NCI-H1417 treated with DMSO at 0.1 percent for 48 hours (cell line): ENCODE measurements around the gene ZMIZ2.

Experiments
- DNase-seq: peaks from one replicate; lab custom pipeline; 2025; lab: John Stamatoyannopoulos, UW

ZMIZ2 gene

GRCh38 chr7:44755698-44756627 is 7.3 kb downstream of the ZMIZ2 start:
- DNase-seq = no peak

- DNase-seq = no peak
Observed at GRCh38 chr7:44756904-44757303, 8.3 kb downstream of the ZMIZ2 start.

- DNase-seq = no peak
Observed at GRCh38 chr7:44757311-44757710, 8.7 kb downstream of the ZMIZ2 start.

- no peak for DNase-seq
Observed at GRCh38 chr7:44757739-44758138, 9.1 kb downstream of the ZMIZ2 start.

GRCh38 chr7:44759246-44759645 is 10.6 kb downstream of the ZMIZ2 start:
- no peak for DNase-seq

GRCh38 chr7:44760034-44760580 is 11.5 kb downstream of the ZMIZ2 start:
- DNase-seq = no peak

- no peak for DNase-seq
Observed at GRCh38 chr7:44761207-44762161, 12.8 kb downstream of the ZMIZ2 start.

GRCh38 chr7:44762300-44762699 is 13.7 kb downstream of the ZMIZ2 start:
- DNase-seq = no peak

GRCh38 chr7:44762726-44763522 is 14.3 kb downstream of the ZMIZ2 start:
- no peak for DNase-seq

- DNase-seq = no peak
Observed at GRCh38 chr7:44764081-44764480, 15.4 kb downstream of the ZMIZ2 start.

- no peak for DNase-seq
Observed at GRCh38 chr7:44764665-44765578, 16.3 kb downstream of the ZMIZ2 start.

GRCh38 chr7:44765579-44766415 is 17.1 kb downstream of the ZMIZ2 start:
- no peak for DNase-seq

- no peak for DNase-seq
Observed at GRCh38 chr7:44766416-44766801, 17.8 kb downstream of the ZMIZ2 start.

GRCh38 chr7:44767134-44767911 is 18.7 kb downstream of the ZMIZ2 start:
- no peak for DNase-seq

- DNase-seq = no peak
Observed at GRCh38 chr7:44767912-44768627, 19.4 kb downstream of the ZMIZ2 start.

GRCh38 chr7:44768628-44769371 is 20.2 kb downstream of the ZMIZ2 start:
- no peak for DNase-seq

- DNase-seq = no peak
Observed at GRCh38 chr7:44769376-44769775, 20.7 kb downstream of the ZMIZ2 start.
